GM12878 (cell line): ENCODE measurements around the gene OOSP3. TPM values are rescaled to one million over a fixed set of nuclear protein-coding genes. Genes with fewer than 3 reads are reported as not detected.

ENCODE experiments used
- ATAC-seq: fragments of 200-7000 bp; cut with Tn5 transposase; 3 replicates; pipeline ENCODE4 v1.9.1; 2020; ENCODE audit warnings: mild to moderate bottlenecking, moderate library complexity
- BruUV-seq: library from RNA; stranded (reverse); fragments of 400-500 nt; replicated peaks from 2 replicates; lab custom pipeline; 2021; lab: Mats Ljungman, UMichigan
- CTCF ChIA-PET: fragments of 300-600 bp; sonication (Branson Sonifier 250); formaldehyde crosslinking; extraction: SDS; loops from one replicate; lab custom pipeline; 2021; ENCODE audit warnings: inconsistent platforms; lab: Yijun Ruan, JAX
- POLR2A ChIA-PET: fragments of 350-600 bp; formaldehyde crosslinking; extraction: SDS; loops from one replicate; lab custom pipeline; 2021; ENCODE audit warnings: inconsistent platforms; lab: Charles Lee
- RAD21 ChIA-PET: fragments of 300-600 bp; sonication (Branson Sonifier 250); formaldehyde crosslinking; loops from one replicate; lab custom pipeline; 2023; ENCODE audit warnings: antibody characterized with exemption; ENCODE audit not compliant: unreplicated experiment; lab: Charles Lee
- SMC1A ChIA-PET: fragments of 300-600 bp; sonication (Branson Sonifier 250); formaldehyde crosslinking; loops from one replicate; lab custom pipeline; 2023; ENCODE audit not compliant: unreplicated experiment, uncharacterized antibody; lab: Charles Lee
- DNase-seq: peaks from one replicate; pipeline ENCODE4 v3.0.0-alpha.2; 2011; ENCODE audit warnings: low read depth, low spot score
- FAIRE-seq: peaks from 3 replicates; lab custom pipeline; 2011; peaks lifted over from hg19 to GRCh38; lab: Jason Lieb, UNC
- H2AFZ ChIP-seq: 2 replicates; pipeline ENCODE4 v1.6.0; 2011; ENCODE audit warnings: low read depth, low read length, control low read depth; ENCODE audit not compliant: control insufficient read depth
- H3K27ac ChIP-seq: 2 replicates; pipeline ENCODE4 v1.5.1; 2011; ENCODE audit warnings: control low read depth; ENCODE audit not compliant: control insufficient read depth, insufficient read depth
- H3K27me3 ChIP-seq, 2 experiments: replicated peaks in 1 of 2; 2 replicates each; pipeline versions ENCODE4 v1.6.0 to v1.6.1; 2011; ENCODE audit warnings: low read length in 1 of 2; ENCODE audit not compliant: control insufficient read depth in 2 of 2, insufficient read depth in 2 of 2
- H3K36me3 ChIP-seq, 2 experiments: 2 replicates each; pipeline ENCODE4 v1.5.1; 2011; ENCODE audit warnings: low read length in 1 of 2; ENCODE audit not compliant: control insufficient read depth in 2 of 2, insufficient read depth in 2 of 2
- H3K4me1 ChIP-seq: 2 replicates; pipeline ENCODE4 v1.6.1; 2011; ENCODE audit warnings: mild to moderate bottlenecking, low read length, moderate library complexity, mixed read lengths; ENCODE audit not compliant: control insufficient read depth, insufficient read depth
- H3K4me2 ChIP-seq: 2 replicates; pipeline ENCODE4 v1.6.0; 2011; ENCODE audit warnings: control low read depth; ENCODE audit not compliant: control insufficient read depth, insufficient read depth
- H3K4me3 ChIP-seq: fragments of 200-600 bp; sonication (generic); 2 replicates; pipeline ENCODE4 v1.5.1; 2016
- H3K79me2 ChIP-seq: 2 replicates; pipeline ENCODE4 v1.6.0; 2011; ENCODE audit warnings: low read length; ENCODE audit not compliant: control insufficient read depth, insufficient read depth
- H3K9ac ChIP-seq: 2 replicates; pipeline ENCODE4 v1.8.0; 2011; ENCODE audit warnings: low read length, control low read depth, mixed read lengths; ENCODE audit not compliant: control insufficient read depth, insufficient read depth
- H3K9me3 ChIP-seq: replicated peaks from 3 replicates; pipeline ENCODE4 v1.5.1; 2011; ENCODE audit warnings: mild to moderate bottlenecking, low read length; ENCODE audit not compliant: control insufficient read depth, insufficient read depth
- H4K20me1 ChIP-seq: 2 replicates; pipeline ENCODE4 v1.6.0; 2011; ENCODE audit not compliant: control insufficient read depth, insufficient read depth
- BHLHE40 ChIP-seq, 2 experiments: fragments of 450-650 bp in 1 of 2; IDR thresholded peaks; 2 replicates each; pipeline ENCODE4 v1.6.1; 2011 to 2017; ENCODE audit warnings: low read depth in 2 of 2, borderline replicate concordance in 1 of 2, improper control_type of control experiment in 1 of 2, low read length in 1 of 2, mild to moderate bottlenecking in 1 of 2
- CREM ChIP-seq: IDR thresholded peaks from 2 replicates; pipeline ENCODE4 v1.6.1; 2014; ENCODE audit warnings: antibody characterized with exemption, low read depth
- EED ChIP-seq: sonication (generic); IDR thresholded peaks from 2 replicates; pipeline ENCODE4 v1.6.1; 2016; ENCODE audit warnings: antibody characterized with exemption, low read depth
- EGR1 ChIP-seq, 2 experiments: IDR thresholded peaks; 1 replicate in 1 of 2; 2 replicates in 1 of 2; pipeline ENCODE4 v1.6.1; 2011 to 2012; ENCODE audit warnings: low read depth in 2 of 2, low read length in 2 of 2, borderline replicate concordance in 1 of 2, mild to moderate bottlenecking in 1 of 2, moderate library complexity in 1 of 2
- GABPA ChIP-seq: IDR thresholded peaks from 2 replicates; pipeline ENCODE4 v1.6.1; 2014; ENCODE audit warnings: antibody characterized with exemption, low read depth, mild to moderate bottlenecking, inconsistent platforms
- IKZF1 ChIP-seq: fragments of 450-650 bp; conservative IDR thresholded peaks from 2 replicates; pipeline ENCODE4 v1.6.1; 2017; ENCODE audit warnings: antibody characterized with exemption, mild to moderate bottlenecking
- KLF5 ChIP-seq: fragments of 450-650 bp; IDR thresholded peaks from 2 replicates; pipeline ENCODE4 v1.6.1; 2014; ENCODE audit warnings: mild to moderate bottlenecking; ENCODE audit not compliant: partially characterized antibody
- NFYA ChIP-seq: IDR thresholded peaks from 2 replicates; pipeline ENCODE4 v1.6.1; 2011; ENCODE audit warnings: low read depth, mild to moderate bottlenecking, low read length, improper control_type of control experiment, borderline replicate concordance
- NR2C1 ChIP-seq: fragments of 450-650 bp; IDR thresholded peaks from 2 replicates; pipeline ENCODE4 v1.6.1; 2017; ENCODE audit warnings: antibody characterized with exemption, mild to moderate bottlenecking, moderate library complexity
- NRF1 ChIP-seq: conservative IDR thresholded peaks from 2 replicates; pipeline ENCODE4 v1.6.1; 2011; ENCODE audit warnings: mild to moderate bottlenecking, low read depth, low read length, improper control_type of control experiment
- POU2F2 ChIP-seq: IDR thresholded peaks from 3 replicates; pipeline ENCODE4 v1.6.1; 2011; ENCODE audit warnings: low read depth, mild to moderate bottlenecking, low read length, borderline replicate concordance
- WGBS: methylation state at CpG from one replicate; pipeline ENCODE4 v1.1.6; 2016; ENCODE audit warnings: low lambda C conversion rate; ENCODE audit not compliant: insufficient replicate concordance, insufficient coverage; ENCODE audit errors: missing lambda C conversion rate; 5-methylcytosine and 5-hydroxymethylcytosine counted together
- in situ Hi-C: fragments of 300-500 bp; cut with MboI; formaldehyde crosslinking; loops from 9 replicates; pipeline ENCODE4 v1.14.3; 2018; ENCODE audit warnings: mixed read lengths
- intact Hi-C: fragments of 100-400 bp; cut with micrococcal nuclease; formaldehyde crosslinking; loops from one replicate; pipeline ENCODE4 v1.14.2; 2022; ENCODE audit not compliant: unreplicated experiment
- polyA plus RNA-seq, 11 experiments: library from polyadenylated mRNA; depleted of rRNA in 4 of 11; unstranded in 6 of 11; stranded (reverse) in 5 of 11; fragments of >200 nt; fragmentation: Nextera tagmentation in 4 of 11; fragmentation: Illumina TruSeq in 1 of 11; extraction: Ambion mirVana in 4 of 11; extraction: Trizol in 1 of 11; gene quantifications; 1 replicate in 1 of 11; 2 replicates in 10 of 11; pipeline versions ENCODE4 v1.2.1 to v1.2.3, GENCODE V29; 2011 to 2016; ENCODE audit warnings: inconsistent platforms in 2 of 11, missing spikeins in 2 of 11, low read depth in 1 of 11
- total RNA-seq, 4 experiments: library from RNA; depleted of rRNA in 3 of 4; stranded (reverse); fragments of >200 nt in 3 of 4; fragmentation: Illumina TruSeq in 1 of 4; extraction: Trizol in 1 of 4; gene quantifications; 2 replicates each; pipeline versions ENCODE4 v1.2.1 to v1.2.3, GENCODE V29; 2013 to 2021
- TF ChIP-seq, protein P1 (sequence below): fragments of 450-650 bp; conservative IDR thresholded peaks from 2 replicates; pipeline ENCODE4 v1.6.1; 2017; ENCODE audit warnings: mild to moderate bottlenecking, moderate library complexity
- TF ChIP-seq, protein P2 (sequence below): fragments of 450-650 bp; IDR thresholded peaks from 2 replicates; pipeline ENCODE4 v1.6.1; 2017; ENCODE audit warnings: mild to moderate bottlenecking, moderate library complexity
- TF ChIP-seq, protein P3 (sequence below): fragments of 150-350 bp; IDR thresholded peaks from 2 replicates; pipeline ENCODE4 v1.6.1; 2014; ENCODE audit warnings: mild to moderate bottlenecking, low read depth, low read length
- TF ChIP-seq, protein P4 (sequence below): fragments of 450-650 bp; IDR thresholded peaks from 2 replicates; pipeline ENCODE4 v1.6.1; 2014; ENCODE audit warnings: mild to moderate bottlenecking

OOSP3 gene
- total and polyA plus RNA-seq, 10 of the 15 experiments (the other 5 are each of a cell fraction or from before 2014, with no cell fraction given): 0.07 TPM; not detected in 9

DNA sequence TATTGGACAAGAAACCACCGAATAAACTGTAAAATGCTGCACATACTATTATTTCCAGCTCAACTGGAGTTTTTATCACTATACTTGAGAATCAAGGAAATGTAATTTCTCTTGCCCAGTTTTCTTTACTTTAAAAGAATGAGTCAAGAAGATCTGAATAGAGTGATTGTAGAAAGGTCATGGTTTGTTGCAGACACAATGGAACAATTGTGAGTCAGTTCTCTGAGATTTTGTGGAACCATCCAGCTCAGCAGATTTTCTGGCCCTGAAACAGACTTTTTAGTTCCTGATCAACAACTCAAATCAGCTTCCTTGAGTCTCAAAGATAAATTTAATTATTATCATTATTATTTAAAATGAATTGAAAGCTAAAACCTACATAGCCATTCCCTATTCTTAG is 13.6 kb upstream of the OOSP3 start:
- H3K27me3 ChIP-seq: peaks cover 0 to 2% of the 10 kb centered on the region in 2 experiments; a peak in 1 of 4 replicates
- BruUV-seq: no TSS peak
- H3K4me3 ChIP-seq: no peak overlapping the region
- FAIRE-seq (no peak), ATAC-seq (no peak), DNase-seq (no peak)
- ChIA-PET CTCF (no interaction called here), POLR2A (no interaction called here), SMC1A (interaction anchor here (1.0 kb wide), 1 partner anchor 77 kb away, joined by 3 read pairs; no protein-coding TSS in a partner anchor), RAD21 (no interaction called here)
- no peaks in the 10 kb centered on the region for H3K9me3 ChIP-seq
- no peak overlapping the region for H3K27ac ChIP-seq
- no peaks in the 10 kb centered on the region for H3K4me1 ChIP-seq
- H3K36me3 ChIP-seq: no peaks in the 10 kb centered on the region
- H3K79me2 ChIP-seq: no peaks in the 10 kb centered on the region
- in situ Hi-C loops (no loop called here), intact Hi-C loops (no loop called here)
- WGBS: 19% methylated on average over 1 of the region's 1 CpG
- no peaks in the 10 kb centered on the region for H4K20me1 ChIP-seq
- H3K9ac ChIP-seq: no peak overlapping the region
- H3K4me2 ChIP-seq: no peak overlapping the region
- TF ChIP-seq EED: no peak
- TF ChIP-seq, protein P1, sequence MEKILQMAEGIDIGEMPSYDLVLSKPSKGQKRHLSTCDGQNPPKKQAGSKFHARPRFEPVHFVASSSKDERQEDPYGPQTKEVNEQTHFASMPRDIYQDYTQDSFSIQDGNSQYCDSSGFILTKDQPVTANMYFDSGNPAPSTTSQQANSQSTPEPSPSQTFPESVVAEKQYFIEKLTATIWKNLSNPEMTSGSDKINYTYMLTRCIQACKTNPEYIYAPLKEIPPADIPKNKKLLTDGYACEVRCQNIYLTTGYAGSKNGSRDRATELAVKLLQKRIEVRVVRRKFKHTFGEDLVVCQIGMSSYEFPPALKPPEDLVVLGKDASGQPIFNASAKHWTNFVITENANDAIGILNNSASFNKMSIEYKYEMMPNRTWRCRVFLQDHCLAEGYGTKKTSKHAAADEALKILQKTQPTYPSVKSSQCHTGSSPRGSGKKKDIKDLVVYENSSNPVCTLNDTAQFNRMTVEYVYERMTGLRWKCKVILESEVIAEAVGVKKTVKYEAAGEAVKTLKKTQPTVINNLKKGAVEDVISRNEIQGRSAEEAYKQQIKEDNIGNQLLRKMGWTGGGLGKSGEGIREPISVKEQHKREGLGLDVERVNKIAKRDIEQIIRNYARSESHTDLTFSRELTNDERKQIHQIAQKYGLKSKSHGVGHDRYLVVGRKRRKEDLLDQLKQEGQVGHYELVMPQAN: no peak
- TF ChIP-seq BHLHE40 (IDR thresholded peaks at IDR 0.05; ENCODE audit: borderline replicate concordance in 1 of 2, low read depth in 2 of 2, low read length in 1 of 2): no peak
- TF ChIP-seq CREM: no peak
- no peak for TF ChIP-seq NRF1
- no peak for TF ChIP-seq NR2C1
- no peak for TF ChIP-seq NFYA
- TF ChIP-seq KLF5: no peak
- no peak for TF ChIP-seq EGR1 (IDR thresholded peaks at IDR 0.05; ENCODE audit: borderline replicate concordance in 1 of 2, low read depth in 2 of 2, low read length in 2 of 2)
- TF ChIP-seq POU2F2: no peak
- TF ChIP-seq, protein P2, sequence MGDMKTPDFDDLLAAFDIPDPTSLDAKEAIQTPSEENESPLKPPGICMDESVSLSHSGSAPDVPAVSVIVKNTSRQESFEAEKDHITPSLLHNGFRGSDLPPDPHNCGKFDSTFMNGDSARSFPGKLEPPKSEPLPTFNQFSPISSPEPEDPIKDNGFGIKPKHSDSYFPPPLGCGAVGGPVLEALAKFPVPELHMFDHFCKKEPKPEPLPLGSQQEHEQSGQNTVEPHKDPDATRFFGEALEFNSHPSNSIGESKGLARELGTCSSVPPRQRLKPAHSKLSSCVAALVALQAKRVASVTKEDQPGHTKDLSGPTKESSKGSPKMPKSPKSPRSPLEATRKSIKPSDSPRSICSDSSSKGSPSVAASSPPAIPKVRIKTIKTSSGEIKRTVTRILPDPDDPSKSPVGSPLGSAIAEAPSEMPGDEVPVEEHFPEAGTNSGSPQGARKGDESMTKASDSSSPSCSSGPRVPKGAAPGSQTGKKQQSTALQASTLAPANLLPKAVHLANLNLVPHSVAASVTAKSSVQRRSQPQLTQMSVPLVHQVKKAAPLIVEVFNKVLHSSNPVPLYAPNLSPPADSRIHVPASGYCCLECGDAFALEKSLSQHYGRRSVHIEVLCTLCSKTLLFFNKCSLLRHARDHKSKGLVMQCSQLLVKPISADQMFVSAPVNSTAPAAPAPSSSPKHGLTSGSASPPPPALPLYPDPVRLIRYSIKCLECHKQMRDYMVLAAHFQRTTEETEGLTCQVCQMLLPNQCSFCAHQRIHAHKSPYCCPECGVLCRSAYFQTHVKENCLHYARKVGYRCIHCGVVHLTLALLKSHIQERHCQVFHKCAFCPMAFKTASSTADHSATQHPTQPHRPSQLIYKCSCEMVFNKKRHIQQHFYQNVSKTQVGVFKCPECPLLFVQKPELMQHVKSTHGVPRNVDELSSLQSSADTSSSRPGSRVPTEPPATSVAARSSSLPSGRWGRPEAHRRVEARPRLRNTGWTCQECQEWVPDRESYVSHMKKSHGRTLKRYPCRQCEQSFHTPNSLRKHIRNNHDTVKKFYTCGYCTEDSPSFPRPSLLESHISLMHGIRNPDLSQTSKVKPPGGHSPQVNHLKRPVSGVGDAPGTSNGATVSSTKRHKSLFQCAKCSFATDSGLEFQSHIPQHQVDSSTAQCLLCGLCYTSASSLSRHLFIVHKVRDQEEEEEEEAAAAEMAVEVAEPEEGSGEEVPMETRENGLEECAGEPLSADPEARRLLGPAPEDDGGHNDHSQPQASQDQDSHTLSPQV: no peak
- TF ChIP-seq, protein P3, sequence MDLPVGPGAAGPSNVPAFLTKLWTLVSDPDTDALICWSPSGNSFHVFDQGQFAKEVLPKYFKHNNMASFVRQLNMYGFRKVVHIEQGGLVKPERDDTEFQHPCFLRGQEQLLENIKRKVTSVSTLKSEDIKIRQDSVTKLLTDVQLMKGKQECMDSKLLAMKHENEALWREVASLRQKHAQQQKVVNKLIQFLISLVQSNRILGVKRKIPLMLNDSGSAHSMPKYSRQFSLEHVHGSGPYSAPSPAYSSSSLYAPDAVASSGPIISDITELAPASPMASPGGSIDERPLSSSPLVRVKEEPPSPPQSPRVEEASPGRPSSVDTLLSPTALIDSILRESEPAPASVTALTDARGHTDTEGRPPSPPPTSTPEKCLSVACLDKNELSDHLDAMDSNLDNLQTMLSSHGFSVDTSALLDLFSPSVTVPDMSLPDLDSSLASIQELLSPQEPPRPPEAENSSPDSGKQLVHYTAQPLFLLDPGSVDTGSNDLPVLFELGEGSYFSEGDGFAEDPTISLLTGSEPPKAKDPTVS: no peak
- TF ChIP-seq, protein P4, sequence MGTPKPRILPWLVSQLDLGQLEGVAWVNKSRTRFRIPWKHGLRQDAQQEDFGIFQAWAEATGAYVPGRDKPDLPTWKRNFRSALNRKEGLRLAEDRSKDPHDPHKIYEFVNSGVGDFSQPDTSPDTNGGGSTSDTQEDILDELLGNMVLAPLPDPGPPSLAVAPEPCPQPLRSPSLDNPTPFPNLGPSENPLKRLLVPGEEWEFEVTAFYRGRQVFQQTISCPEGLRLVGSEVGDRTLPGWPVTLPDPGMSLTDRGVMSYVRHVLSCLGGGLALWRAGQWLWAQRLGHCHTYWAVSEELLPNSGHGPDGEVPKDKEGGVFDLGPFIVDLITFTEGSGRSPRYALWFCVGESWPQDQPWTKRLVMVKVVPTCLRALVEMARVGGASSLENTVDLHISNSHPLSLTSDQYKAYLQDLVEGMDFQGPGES: no peak
- TF ChIP-seq IKZF1: no peak
- no peak for TF ChIP-seq GABPA
- no peak overlapping the region for H2AFZ ChIP-seq
